BLaER1 treated with 17β-estradiol and CSF1 and Interleukin-3, amounts not matched to agents 10 nM and 100 nM (cell line): Measurements from ENCODE around the gene FNDC3B.

Experiments
- H3K27ac ChIP-seq, 11 experiments: shearing (Covaris generic); formaldehyde crosslinking; 2 replicates each; pipeline ENCODE4 v1.8.1; 2022
- H3K27me3 ChIP-seq, 11 experiments: shearing (Covaris generic); formaldehyde crosslinking; 2 replicates each; pipeline ENCODE4 v1.8.1; 2022
- H3K36me3 ChIP-seq, 11 experiments: shearing (Covaris generic); formaldehyde crosslinking; 2 replicates each; pipeline ENCODE4 v1.8.1; 2022
- H3K4me1 ChIP-seq, 10 experiments: shearing (Covaris generic); formaldehyde crosslinking; 2 replicates each; pipeline ENCODE4 v1.8.1; 2022
- H3K4me2 ChIP-seq, 11 experiments: shearing (Covaris generic); formaldehyde crosslinking; 2 replicates each; pipeline ENCODE4 v1.8.1; 2022
- H3K4me3 ChIP-seq, 10 experiments: shearing (Covaris generic); formaldehyde crosslinking; 2 replicates each; pipeline ENCODE4 v1.8.1; 2022
- H3K9ac ChIP-seq, 11 experiments: shearing (Covaris generic); formaldehyde crosslinking; 2 replicates each; pipeline ENCODE4 v1.8.1; 2022
- H3K9me3 ChIP-seq, 11 experiments: shearing (Covaris generic); formaldehyde crosslinking; replicated peaks in 1 of 11; 2 replicates each; pipeline ENCODE4 v1.8.1; 2022
- H4K20me1 ChIP-seq, 11 experiments: shearing (Covaris generic); formaldehyde crosslinking; 2 replicates each; pipeline ENCODE4 v1.8.1; 2022
- Cebpa-rat ChIP-seq, 11 experiments: shearing (Covaris generic); IDR thresholded peaks; 2 replicates each; pipeline ENCODE4 v1.8.1; 2022

The FNDC3B gene

DNA sequence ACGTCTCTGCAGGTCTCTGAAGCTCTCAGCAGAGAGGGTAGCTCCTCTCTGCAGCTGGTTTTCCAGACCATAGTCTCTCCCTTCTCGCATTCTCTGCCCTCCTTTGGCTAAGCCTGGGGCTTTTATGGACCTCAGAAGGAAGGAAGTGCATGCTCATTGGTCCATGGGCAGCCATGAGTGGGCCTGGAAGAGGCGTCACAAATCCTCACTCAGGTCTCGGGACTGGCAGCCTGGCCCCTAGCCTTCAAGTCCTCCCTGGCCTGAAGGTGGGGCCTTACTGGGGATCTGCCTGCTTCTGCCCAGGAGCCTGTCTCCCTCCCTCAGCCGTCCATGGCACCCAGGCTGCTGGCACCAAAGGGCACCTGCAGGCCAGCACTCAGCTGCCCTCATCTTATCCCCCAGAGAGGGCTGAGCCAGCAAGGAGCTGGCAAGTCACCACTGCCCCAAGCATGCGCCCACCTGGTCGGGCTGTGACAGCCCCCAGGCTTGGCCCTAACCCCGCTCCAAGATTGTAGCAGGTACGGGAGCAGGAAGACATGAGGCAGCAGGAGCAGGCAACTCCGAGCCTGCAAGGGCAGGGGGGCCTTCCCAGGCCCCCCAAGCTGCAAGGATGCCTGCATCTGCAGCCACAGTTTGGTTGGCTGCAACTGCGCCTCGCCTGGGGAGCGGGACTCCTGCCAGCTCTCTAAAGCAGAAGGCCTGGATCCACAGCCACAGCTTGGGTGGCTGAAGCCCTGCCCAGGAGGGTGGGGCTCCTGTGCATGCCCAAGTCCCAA is 371.5 kb downstream of the FNDC3B start:
- H3K4me2 ChIP-seq = no peak overlapping the region
- H3K4me1 ChIP-seq = peaks cover 0 to 23% (median 10%) of the 10 kb centered on the region in 10 experiments; a peak in 15 of 20 replicates
- H3K4me3 ChIP-seq = no peak overlapping the region
- no peaks in the 10 kb centered on the region for H4K20me1 ChIP-seq
- H3K9ac ChIP-seq = no peak overlapping the region
- no peak overlapping the region for H3K27ac ChIP-seq
- no peaks in the 10 kb centered on the region for H3K36me3 ChIP-seq
- no peaks in the 10 kb centered on the region for H3K27me3 ChIP-seq
- no peaks in the 10 kb centered on the region for H3K9me3 ChIP-seq
- TF ChIP-seq Cebpa-rat (IDR thresholded peaks at IDR 0.05) = no peak

DNA sequence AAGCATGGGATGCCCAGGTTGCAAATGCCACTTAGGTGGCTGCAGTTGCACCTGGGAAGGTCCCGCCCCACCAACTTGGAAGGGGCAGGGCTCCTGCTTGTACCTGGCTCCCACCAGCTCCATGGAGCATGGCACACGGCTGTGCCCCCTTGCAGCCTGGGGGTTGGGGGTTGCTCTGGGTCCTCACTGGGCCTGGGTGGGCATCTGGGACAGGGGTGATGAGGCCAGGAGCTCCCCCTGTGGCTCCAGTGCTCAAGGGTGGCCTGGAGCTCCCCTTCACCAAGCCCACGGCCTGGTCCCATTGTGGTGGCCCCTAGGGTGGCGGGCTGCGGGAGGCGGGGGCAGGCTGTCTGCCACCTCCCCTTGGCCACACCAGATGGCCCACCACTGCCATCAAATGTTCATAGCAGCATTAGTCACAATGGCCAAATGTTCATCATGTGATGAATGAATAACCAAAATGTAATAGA is 372.1 kb downstream of the FNDC3B start:
- Histone ChIP-seq H3K27ac (no peak overlapping the region), H3K9ac (no peak overlapping the region)

DNA sequence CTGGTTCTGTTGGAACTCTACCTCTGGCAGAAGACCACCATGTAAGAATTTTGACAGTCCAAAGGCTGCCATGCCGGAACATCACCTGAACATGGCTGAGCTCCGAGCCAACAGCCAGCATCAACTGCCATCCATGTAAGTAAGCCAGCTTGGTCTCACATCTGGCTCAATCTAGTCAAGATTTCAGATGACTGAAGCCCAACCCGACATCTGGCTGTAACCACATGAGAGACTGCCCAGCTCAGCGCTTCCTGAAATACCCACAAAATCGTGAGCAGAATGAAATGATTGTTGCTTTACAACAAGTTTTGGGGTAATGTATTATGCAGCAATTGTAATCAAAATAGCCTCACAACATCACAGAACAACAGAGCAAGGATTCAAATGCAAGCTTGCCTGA is 375.9 kb downstream of the FNDC3B start:
- Histone ChIP-seq H3K4me1 (peaks cover 0 to 23% (median 10%) of the 10 kb centered on the region in 10 experiments; a peak in 15 of 20 replicates), H3K9ac (no peak overlapping the region), H3K36me3 (no peaks in the 10 kb centered on the region), H3K4me2 (peak overlapping the region; percentile 7 to 63 (median 34); a peak in 19 of 22 replicates), H3K27me3 (no peaks in the 10 kb centered on the region), H4K20me1 (no peaks in the 10 kb centered on the region), H3K9me3 (no peaks in the 10 kb centered on the region), H3K27ac (peak overlapping the region in 1 of 11 experiments; percentile 35; a peak in 1 of 22 replicates), H3K4me3 (no peak overlapping the region)
- no peak for TF ChIP-seq Cebpa-rat (IDR thresholded peaks at IDR 0.05)

More for the DNA sequence above, 372.1 kb downstream of the FNDC3B start:
- Histone ChIP-seq H3K4me1 (peaks cover 0 to 23% (median 10%) of the 10 kb centered on the region in 10 experiments; a peak in 15 of 20 replicates), H3K27me3 (no peaks in the 10 kb centered on the region), H3K9me3 (no peaks in the 10 kb centered on the region), H4K20me1 (no peaks in the 10 kb centered on the region), H3K4me2 (no peak overlapping the region), H3K4me3 (no peak overlapping the region), H3K36me3 (no peaks in the 10 kb centered on the region)
- no peak for TF ChIP-seq Cebpa-rat (IDR thresholded peaks at IDR 0.05)

DNA sequence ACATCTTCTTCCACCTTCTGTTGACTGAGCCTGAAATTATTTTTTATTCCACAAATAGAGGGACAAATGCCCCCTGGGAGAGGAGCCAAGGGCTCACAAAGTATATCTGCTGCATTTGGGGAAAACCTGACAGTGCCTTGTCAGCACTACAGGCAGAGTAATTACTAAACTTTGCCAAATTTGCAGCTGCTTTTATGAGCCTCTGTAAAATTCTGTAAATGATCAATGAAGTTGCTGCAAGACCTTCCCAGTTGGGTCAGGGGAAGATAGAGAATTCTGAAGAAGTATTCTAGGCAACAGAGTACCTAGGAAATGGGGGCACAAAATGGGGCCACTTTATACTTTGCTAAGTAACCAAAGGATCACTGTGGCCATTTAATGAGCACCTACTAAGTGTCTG is 398.3 kb downstream of the FNDC3B start:
- Histone ChIP-seq H3K4me2 (no peak overlapping the region), H4K20me1 (no peaks in the 10 kb centered on the region), H3K4me1 (no peaks in the 10 kb centered on the region), H3K4me3 (no peak overlapping the region), H3K27ac (no peak overlapping the region), H3K9me3 (peaks cover 14 to 19% (median 17%) of the 10 kb centered on the region in 11 experiments), H3K27me3 (no peaks in the 10 kb centered on the region), H3K36me3 (no peaks in the 10 kb centered on the region; a peak in 1 of 22 replicates), H3K9ac (no peak overlapping the region)
- TF ChIP-seq Cebpa-rat (IDR thresholded peaks at IDR 0.05) = no peak

DNA sequence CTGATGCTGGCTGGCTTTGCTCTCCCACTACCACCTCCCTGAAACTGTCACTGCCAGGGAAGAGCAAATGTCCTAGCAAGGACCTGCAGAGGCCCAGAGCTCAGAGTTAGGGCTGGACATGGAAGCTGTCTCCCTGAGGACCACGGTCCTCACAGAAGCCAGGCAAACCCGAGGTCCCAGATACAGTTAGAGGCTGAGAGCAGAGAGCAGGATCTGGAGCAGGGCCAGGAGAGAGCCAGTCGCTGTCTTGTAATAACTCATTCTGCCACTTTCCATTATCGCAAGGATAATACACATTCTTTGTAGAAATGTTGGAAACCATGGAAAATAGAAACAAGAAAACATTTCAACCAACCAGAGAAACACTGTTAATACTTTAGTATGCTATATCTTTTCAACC is 398.8 kb downstream of the FNDC3B start:
- no peak for TF ChIP-seq Cebpa-rat (IDR thresholded peaks at IDR 0.05)
- peaks cover 9 to 15% (median 12%) of the 10 kb centered on the region in 11 experiments for H3K9me3 ChIP-seq
- H3K4me3 ChIP-seq = no peak overlapping the region
- H3K4me2 ChIP-seq = no peak overlapping the region
- no peaks in the 10 kb centered on the region for H3K36me3 ChIP-seq
- no peaks in the 10 kb centered on the region for H3K27me3 ChIP-seq
- no peaks in the 10 kb centered on the region for H4K20me1 ChIP-seq
- no peaks in the 10 kb centered on the region for H3K4me1 ChIP-seq
- H3K27ac ChIP-seq = no peak overlapping the region
- H3K9ac ChIP-seq = no peak overlapping the region

DNA sequence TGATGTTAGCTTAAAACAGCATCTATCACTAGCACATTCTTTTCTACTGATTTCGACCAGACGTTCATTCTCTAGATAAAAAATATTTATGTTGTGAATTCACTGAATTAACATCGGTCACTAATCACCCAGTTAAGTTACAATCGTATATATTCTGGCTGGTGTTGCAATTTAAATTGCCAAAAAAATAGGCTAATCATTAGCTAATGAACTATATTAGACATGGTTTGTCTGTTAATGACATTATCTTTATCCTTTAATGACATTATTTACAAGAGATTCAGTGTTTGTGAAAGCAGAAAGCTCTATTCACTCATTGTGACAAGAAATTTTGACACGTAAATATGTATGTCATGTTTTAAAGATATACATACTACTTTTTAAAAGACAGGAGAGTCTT is 402.2 kb downstream of the FNDC3B start:
- Histone ChIP-seq H3K4me2 (no peak overlapping the region), H3K4me1 (no peaks in the 10 kb centered on the region), H4K20me1 (no peaks in the 10 kb centered on the region), H3K4me3 (no peak overlapping the region), H3K36me3 (no peaks in the 10 kb centered on the region), H3K9ac (no peak overlapping the region), H3K27ac (no peak overlapping the region), H3K27me3 (no peaks in the 10 kb centered on the region), H3K9me3 (no peaks in the 10 kb centered on the region)
- no peak for TF ChIP-seq Cebpa-rat (IDR thresholded peaks at IDR 0.05)

DNA sequence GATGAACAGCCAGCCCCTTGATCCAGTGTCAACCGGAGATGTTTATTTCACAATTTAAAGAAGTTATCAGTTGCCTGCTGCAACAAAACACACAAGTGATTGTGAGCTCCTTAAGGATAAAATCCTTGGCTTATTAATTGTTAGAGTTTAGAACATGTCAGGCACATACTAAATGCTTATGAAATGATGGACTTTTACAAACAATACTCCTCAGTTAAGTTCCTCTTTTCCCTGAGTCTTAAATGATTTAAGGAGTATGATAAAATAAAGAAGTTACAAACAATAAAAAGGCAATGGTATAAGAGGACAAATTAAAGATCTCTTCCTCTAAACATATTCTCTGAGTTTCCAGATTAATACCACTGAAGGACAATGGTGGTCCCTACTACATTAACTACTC is 403.2 kb downstream of the FNDC3B start:
- Histone ChIP-seq H3K36me3 (no peaks in the 10 kb centered on the region), H3K4me3 (no peak overlapping the region), H3K4me1 (no peaks in the 10 kb centered on the region), H3K9ac (no peak overlapping the region), H3K27me3 (no peaks in the 10 kb centered on the region), H3K4me2 (no peak overlapping the region), H4K20me1 (no peaks in the 10 kb centered on the region), H3K27ac (no peak overlapping the region), H3K9me3 (peaks cover 3 to 8% (median 4%) of the 10 kb centered on the region in 11 experiments)
- TF ChIP-seq Cebpa-rat (IDR thresholded peaks at IDR 0.05) = no peak

DNA sequence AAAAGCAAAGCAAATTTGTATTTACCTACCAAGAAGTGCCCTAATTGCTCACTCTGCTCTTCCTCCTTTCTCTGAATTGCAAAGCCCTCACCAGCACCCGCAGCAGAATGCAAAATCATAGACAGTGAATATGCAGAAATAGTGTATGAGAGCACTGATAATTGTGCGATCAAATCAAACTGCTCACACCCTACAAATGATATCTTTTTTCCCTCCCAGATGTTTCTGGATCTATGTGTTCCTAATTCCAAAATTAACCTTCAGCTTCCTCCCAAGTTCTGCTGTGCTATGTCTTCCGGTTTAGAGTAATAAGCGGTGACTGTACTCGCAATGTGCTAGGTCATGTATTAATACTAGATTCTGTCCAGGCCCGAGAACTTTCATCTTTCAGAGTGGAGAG is 405.4 kb downstream of the FNDC3B start:
- Histone ChIP-seq H3K27me3 (no peaks in the 10 kb centered on the region), H3K4me2 (0 out of 22 replicates have a peak overlapping the region, but pooled peaks of 1 of the 11 experiments have one; percentile 8), H3K27ac (no peak overlapping the region)

DNA sequence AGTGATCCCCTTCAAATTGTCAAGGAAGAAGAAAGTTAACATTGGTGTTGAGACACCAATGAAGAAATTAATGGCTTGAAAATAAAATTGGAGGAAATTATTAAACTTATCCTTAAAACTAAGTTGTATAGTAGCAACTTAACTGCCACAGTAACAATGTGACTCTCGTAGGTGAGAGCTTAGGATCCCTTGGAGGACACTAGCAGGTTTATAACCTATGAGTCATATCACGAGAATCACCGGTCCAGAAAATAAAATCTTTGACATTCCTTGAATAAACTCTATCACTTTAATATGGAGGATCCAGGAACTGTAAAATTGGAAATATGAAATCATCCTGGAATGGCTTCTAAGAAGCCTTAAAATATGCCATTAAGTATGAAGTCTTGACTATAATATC is 406.8 kb downstream of the FNDC3B start:
- Histone ChIP-seq H3K9me3 (peaks cover 26 to 32% (median 29%) of the 10 kb centered on the region in 11 experiments), H3K27ac (no peak overlapping the region), H3K27me3 (no peaks in the 10 kb centered on the region), H3K4me3 (no peak overlapping the region), H3K36me3 (no peaks in the 10 kb centered on the region), H3K9ac (no peak overlapping the region), H4K20me1 (no peaks in the 10 kb centered on the region), H3K4me2 (no peak overlapping the region), H3K4me1 (no peaks in the 10 kb centered on the region)
- no peak for TF ChIP-seq Cebpa-rat (IDR thresholded peaks at IDR 0.05)

More for the DNA sequence above, 405.4 kb downstream of the FNDC3B start:
- Histone ChIP-seq H3K36me3 (no peaks in the 10 kb centered on the region), H3K9ac (no peak overlapping the region), H3K9me3 (peaks cover 25 to 30% (median 26%) of the 10 kb centered on the region in 11 experiments), H4K20me1 (no peaks in the 10 kb centered on the region), H3K4me1 (no peaks in the 10 kb centered on the region), H3K4me3 (no peak overlapping the region)
- no peak for TF ChIP-seq Cebpa-rat (IDR thresholded peaks at IDR 0.05)
